Effector CD8-positive, alpha-beta T cell (primary cell): Measurements from ENCODE around the gene NFRKB.
A peak's percentile ranks its signal among the peaks of the same experiment; 100 is the strongest.

Experiments
- DNase-seq: peaks from one replicate; lab custom pipeline; 2025; lab: John Stamatoyannopoulos, UW
- total RNA-seq, 4 experiments: gene quantifications; one replicate each; lab custom pipeline; 2026; lab: John Stamatoyannopoulos, UW

Gene NFRKB
- total RNA-seq, result 73.6 to 141 (median 94.2) reads per million in 4 experiments

GRCh38 chr11:129895126-129896041, at the start of gene NFRKB:
NFRKB (minus strand) TSS chr11:129895578; CDS start chr11:129892849, 2,729 bp downstream.
- DNase-seq, result peak; percentile 81

DNA sequence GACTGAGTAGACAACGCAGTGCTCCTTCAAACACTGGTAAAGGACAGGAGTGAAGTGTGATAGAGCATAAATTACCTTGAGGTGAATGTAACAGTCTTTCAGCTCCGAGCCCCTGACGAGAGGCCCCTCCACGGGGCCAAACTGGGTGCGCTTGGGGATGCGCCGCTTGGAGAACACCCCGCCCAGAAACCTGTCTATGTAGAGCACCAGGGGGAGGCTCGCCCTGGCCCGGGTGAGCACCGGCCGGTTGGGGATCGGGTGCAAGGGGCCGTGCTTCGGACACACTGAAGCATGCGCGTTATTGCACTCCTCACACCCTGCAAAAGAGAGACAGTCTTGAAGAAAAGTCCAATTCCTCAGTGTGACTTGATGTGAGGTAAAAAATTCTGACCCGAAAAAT, 49.3 kb upstream of the NFRKB start:
- DNase-seq, result no peak

DNA sequence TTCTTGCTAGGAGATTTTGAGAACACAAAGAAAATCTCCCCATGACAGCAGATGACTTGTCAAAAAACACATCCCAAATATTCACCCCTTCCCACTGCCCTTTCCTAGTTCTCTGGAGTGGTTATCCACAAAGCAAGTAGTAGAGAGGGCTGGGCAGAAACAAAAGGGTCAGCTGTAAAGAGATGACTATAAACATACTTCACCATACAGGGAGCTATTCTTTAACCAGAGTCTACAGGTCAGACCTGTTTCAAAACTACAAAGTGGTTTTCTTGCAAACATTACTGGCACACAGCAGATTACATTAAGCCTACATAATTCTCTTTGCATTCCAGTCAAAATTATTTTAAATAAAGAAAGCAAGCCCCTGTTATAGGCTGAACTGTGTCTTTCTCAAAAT, 47.7 kb upstream of the NFRKB start:
- DNase-seq, result no peak

- no peak for DNase-seq
Measured at GRCh38 chr11:129939510-129939909, 44.1 kb upstream of the NFRKB start.

DNA sequence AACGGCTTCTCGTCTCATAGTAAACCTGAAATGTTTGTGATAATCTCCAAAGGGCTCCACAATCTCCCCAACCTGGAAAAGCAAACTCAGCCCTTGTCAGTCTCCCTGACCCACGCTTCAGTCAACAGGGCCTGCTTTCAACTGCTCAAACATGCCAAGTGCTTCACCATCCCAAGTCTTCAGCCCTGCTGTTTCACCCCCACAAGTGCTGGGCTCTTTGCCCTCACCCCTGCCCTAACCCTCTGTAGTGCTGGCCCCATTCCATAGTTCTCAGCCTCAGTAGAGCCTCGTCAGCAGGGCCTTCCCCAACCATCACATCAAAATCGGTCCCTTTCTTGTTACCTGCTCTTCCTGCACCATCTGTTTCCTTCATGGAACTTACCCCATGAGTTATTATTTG, 43.4 kb upstream of the NFRKB start:
- DNase-seq, result no peak

DNA sequence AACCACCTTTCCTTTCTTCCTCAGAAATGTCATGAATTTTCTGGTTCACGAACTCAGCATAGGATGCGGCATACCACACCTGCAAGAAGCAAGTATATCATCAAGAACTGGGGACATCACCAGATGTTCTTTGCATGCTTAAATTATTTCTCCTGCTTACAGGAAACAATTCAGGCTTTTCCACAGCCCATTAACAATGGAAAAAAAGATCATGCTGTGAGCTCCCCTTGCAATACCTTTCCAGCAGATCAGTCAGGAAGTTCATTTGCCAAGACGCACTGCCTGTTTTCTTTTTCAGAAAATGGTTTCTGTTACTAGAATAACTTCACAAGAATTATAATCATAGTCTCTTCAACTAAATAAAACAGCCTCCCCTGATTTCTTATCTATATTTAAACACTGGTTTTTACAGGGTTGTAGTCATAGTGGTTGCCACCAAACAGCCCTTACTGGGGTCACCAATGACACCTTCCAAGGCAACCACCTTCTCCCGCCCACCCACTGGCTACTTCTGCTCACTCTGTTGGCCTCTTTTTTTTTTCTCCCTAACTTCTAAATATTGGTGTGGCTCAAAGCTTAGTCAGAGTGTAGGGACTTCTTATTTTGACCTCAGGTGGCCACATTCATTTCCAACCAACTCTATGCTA, 42.3 kb upstream of the NFRKB start:
- no peak for DNase-seq

- DNase-seq, result no peak
Measured at GRCh38 chr11:129935723-129936122, 40.3 kb upstream of the NFRKB start.

GRCh38 chr11:129933891-129934290, 38.5 kb upstream of the NFRKB start:
- DNase-seq, result no peak

- DNase-seq, result no peak
Measured at GRCh38 chr11:129933262-129933661, 37.9 kb upstream of the NFRKB start.

DNA sequence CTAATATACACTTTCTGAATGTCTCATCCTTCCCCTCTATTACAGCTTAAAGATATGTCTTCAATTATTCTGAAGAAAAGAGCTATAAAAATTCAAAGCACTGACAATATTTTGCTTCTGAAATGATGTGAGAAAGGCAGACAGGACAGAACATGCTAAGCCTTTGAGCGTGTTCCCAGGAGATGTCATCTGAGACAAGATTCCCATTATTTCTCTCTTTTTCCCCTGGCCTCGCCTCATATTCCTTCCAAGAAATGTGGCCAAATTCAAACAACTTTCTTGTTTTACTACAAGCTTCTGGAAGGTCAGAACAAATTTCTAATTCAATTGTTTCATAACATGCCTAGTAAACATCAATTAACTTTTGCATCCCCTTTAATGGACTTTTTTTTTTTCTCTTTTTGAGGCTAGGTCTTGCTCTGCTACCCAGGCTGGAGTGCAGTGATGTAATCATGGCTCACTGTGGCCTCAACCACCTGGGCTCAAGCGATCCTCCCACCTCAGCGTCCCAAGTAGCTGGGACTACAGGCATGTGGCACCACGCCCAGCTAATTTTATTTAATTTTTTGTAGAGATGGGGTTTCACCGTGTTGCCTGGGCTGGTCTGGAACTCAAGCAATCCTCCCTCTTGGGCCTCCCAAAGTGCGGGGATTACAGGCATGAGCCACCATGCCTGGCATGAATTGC, 37.1 kb upstream of the NFRKB start:
- no peak for DNase-seq

GRCh38 chr11:129930743-129931142, 35.4 kb upstream of the NFRKB start:
- DNase-seq, result no peak

- DNase-seq, result no peak
Measured at GRCh38 chr11:129930296-129930695, 34.9 kb upstream of the NFRKB start.

- no peak for DNase-seq
Measured at GRCh38 chr11:129929721-129930120, 34.3 kb upstream of the NFRKB start.

GRCh38 chr11:129928923-129929692, 33.7 kb upstream of the NFRKB start:
- no peak for DNase-seq

DNA sequence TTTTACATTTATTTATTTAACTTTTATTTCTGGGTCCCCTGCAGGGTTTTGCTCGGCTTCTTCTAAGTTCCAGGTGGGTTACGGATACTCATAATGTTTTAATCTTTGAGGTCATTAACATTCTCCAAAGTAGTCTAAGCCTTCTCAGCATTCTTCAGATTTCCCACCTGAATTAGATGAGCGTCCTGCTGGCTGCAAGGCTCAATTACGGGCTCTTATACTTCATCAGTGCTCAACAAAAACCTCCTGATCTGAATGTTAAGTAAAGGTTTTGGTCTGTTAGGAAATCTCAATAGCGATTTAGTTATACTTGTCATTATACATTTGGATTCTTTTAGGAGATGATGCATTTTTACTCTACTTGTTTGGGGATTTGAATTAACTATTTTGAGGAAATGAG, 27.3 kb upstream of the NFRKB start:
- no peak for DNase-seq

GRCh38 chr11:129918361-129918760, 23.0 kb upstream of the NFRKB start:
- DNase-seq, result no peak

DNA sequence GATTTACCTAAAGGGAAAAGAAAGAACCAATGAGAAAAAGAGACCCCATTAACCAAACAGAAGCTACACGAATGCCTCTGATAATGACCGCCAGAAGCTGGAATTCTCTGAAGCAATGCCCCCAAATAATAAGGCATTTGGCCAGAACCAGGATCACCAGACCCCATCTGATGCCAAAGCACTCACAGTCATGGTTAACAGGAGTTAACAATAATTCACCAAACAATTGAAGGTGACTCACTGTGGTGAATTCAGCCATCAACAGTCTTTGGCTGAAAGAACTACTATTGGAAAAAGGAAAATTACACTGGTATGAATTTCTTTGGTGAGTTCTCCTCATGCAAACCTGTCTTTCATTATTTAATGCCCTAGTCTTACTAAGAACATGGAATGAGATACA, 21.9 kb upstream of the NFRKB start:
- DNase-seq, result no peak

GRCh38 chr11:129911298-129911697, 15.9 kb upstream of the NFRKB start:
- DNase-seq, result no peak

DNA sequence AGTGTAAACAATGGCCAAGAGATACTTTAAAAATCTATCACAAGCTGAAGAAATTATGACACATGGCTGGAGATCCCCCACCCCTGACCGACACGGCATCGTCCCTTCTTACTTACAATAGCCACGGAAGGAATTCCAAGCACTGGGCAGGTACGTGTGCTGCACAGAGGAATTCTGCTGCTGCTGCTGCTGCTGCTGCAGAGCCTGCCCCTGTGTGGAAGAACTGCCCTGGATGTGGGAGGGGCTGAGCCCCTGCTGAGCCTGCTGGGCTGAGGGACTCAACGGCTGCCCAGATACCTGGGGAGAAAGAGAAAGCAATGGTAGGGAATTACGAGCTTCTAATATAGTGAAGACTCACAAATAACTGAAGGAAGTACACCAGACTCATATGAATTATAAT, 15.0 kb upstream of the NFRKB start:
- no peak for DNase-seq

DNA sequence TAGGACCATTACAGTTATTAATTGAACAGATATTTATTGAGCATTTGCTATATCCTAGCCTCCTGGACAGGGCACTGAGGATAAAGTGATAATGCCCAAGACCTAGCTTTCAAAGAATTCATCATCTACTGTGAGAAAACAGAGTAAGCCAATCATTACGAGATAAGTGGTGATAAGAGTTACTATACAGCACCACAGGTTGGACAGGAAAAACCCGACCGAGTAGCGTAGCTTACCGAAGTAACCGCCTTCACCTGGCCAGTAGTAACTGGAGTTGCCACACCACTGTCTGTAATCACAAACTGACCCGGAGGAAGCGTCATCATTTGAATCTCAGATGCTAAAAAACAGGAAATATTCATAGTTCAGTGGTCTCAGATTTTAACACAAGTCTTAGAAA, 10.0 kb upstream of the NFRKB start:
- DNase-seq, result no peak

- no peak for DNase-seq
Measured at GRCh38 chr11:129896062-129896461, 684 bp upstream of the NFRKB start.
